HG03139 (cell line): ENCODE measurements around the gene SKI.

Experiments
- ATAC-seq: cut with Tn5 transposase; IDR thresholded peaks from one replicate; pipeline ENCODE4 v1.9.1; 2021; ENCODE audit not compliant: unreplicated experiment

Gene SKI

DNA sequence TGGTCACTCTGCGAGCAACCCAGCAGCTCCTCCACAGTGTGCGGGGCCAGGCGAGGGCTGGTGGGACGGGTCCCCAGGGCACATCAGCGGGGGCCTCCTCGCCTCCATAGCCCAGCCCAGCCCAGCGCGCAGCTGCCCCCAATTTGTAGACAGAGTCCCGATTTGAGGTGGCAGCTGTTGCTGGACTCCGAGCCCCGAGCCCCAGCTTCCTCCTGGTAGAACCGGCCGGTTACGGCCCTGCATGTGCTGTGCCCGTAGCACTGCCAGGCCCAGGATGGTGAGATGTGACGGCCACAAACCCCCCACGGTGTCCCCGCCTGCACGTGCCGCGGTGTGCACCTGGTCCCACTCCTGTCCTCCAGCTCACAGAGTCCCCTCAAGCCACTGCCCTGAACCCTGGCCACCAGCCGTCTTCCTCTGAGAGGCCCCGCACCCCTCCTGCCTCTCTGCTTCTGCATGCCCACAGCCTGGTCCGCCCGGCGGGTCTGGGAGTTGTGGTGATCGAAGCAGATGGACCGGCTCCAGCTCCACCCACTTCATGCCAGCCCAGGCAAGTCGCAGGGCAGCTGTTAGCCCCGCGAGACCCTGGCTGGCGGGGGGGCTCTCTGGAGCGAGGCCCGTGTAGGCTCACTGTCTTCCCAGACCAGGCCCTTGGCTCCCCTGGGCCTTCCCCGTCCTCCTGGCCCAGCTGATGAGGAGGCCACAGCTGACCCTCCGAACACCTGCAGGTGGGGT is 107.8 kb downstream of the SKI start:
- ATAC-seq: no peak

DNA sequence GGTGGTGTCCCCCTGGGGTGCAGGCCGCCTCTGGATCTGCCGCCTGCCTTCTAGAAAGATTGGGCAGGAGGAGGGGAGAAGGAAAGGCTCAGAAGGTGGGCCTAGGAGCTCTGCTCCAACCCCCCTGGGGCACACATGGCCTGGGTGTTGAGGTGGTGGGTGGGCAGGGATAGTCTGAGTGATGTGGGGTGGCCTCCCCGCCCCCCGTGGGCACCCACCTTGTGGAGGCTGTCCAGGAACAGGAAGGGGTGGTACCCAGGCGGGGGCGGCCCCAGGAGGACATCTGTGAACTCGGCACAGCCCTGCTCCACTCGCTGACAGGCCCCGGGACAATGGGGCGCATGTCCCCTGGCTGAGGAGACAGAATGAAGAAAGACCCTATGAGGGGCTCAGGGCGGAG is 108.4 kb downstream of the SKI start:
- no peak for ATAC-seq

DNA sequence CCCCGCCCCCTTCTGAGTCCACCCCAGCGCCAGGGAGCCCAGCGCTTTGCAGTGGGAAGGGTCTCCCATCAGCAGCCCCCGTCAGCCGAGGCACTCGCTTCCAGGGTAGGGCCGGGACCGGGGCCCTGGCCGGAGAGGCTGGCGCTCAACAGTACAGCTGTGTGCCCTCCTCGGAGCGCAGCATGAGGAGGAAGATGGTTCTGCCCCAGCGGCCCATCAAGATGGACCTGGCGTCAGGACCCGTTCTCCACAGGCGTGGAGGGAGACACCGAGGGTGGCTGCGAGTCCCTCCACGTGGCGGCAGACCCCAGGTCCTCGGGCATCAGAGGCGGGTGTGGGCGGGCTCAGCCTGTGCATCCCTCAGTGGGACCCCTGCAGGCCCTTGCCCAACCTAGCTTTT is 109.0 kb downstream of the SKI start:
- no peak for ATAC-seq

GRCh38 chr1:2337501-2337900 is 109.4 kb downstream of the SKI start:
- no peak for ATAC-seq

GRCh38 chr1:2339206-2340085 is 111.3 kb downstream of the SKI start:
- no peak for ATAC-seq

DNA sequence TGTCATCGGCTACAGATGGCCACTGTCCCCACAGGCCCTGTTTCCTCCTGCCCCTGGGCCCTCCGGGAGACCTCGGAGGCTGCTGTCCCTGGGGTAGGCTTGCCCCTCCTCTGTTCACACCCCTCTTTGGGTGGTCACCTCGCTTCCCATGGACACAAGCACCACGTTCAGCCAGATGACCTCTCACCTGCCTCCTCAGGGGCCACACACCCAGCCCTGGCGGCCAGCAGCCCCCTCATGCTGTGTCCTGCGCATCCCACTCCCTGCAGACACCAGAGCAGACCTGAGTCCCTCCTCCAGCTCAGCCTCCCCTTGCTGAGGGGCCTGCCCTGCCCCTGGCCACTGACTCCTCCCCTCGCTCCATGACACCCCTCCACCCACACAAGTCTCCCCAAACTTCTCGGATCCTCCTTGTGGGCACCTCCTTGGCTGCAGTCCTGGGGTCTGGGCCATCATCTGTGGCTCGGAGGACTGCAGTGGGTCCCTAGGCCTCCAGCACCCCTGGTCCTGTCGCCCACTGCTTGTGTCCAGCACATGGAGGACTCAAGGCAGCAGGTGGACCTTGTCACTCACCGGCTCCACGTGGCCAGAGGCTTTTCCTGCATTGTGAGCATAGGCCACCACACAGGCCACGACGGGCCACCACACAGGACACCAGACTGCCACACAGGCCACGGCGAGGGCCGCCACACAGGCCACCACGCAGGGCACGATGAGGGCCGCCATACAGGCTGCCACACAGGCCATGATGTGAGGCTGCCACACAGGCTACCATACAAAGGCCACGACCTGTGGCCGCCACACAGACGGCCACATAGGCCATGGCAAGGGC is 112.2 kb downstream of the SKI start:
- ATAC-seq: no peak

- no peak for ATAC-seq
Observed at GRCh38 chr1:2340918-2341254, 112.8 kb downstream of the SKI start.

GRCh38 chr1:2341706-2342383 is 113.7 kb downstream of the SKI start:
- ATAC-seq: no peak

- no peak for ATAC-seq
Observed at GRCh38 chr1:2342384-2343022, 114.4 kb downstream of the SKI start.

GRCh38 chr1:2343023-2343935 is 115.2 kb downstream of the SKI start:
- no peak for ATAC-seq

GRCh38 chr1:2344121-2344681 is 116.1 kb downstream of the SKI start:
- ATAC-seq: no peak

DNA sequence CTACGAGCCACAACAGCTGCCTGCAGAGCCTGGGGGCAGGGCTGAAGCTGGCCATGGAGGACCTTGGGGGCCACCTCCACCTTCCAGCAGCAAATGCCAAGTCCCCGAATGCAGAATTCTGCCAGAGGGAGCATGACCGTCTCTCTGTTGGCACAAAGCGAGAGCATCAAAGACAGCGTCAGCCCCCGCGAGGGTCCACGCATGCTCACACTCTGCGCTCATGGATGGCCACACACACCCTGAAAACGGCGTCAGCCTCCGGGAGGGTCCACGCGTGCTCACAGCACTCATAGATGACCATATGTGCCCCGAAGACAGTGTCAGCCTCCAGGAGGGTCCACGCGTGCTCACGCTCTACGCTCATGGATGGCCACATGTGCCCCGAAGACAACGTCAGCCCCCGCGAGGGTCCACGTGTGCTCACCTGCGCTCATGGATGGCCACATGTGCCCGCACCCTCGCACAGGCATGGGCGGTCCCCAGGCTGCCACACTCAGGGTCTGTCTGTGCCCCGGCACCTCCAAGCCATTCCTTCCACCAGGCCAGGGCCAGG is 116.7 kb downstream of the SKI start:
- ATAC-seq: no peak

- ATAC-seq: no peak
Observed at GRCh38 chr1:2345297-2346075, 117.4 kb downstream of the SKI start.

DNA sequence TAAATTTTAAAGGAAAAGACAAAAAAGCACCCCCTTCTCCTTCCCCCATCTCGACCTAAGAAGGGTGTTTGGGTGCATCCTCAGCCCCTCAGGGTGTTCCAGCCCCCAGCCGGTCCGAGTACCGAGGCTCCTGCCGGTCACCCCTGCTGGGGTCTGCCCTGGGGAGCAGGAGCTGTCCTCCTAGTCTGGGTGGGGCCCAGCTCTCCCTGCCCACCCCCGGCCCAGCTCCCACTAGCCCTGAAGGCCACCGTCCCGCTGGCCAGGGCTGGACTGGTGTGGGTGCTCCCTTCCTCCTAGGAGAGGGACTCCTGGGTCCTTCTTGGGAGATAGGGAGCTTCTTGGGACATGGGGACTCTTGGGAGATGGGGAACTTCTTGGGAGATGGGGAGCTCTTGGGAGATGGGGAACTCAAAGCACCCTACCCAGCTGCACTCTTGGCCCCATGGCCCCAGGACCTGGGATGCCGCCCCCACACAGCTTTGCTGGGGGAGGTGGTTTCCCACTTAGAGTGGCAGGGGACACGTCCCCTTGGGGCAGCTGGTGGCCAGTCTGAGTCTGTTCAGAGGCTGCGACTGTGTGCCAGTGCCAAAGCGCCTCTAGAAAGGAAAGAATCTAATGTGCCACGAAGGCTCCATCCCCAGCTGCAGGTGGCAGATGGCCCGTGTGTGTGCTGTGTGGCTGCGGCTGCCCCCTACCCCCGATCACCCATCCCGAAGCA is 118.7 kb downstream of the SKI start:
- ATAC-seq: no peak

- no peak for ATAC-seq
Observed at GRCh38 chr1:2347409-2347785, 119.3 kb downstream of the SKI start.

- no peak for ATAC-seq
Observed at GRCh38 chr1:2347896-2348295, 119.8 kb downstream of the SKI start.
